Astrocyte (in vitro differentiated cells and primary cell): ENCODE data around the gene PARP14.
A peak's percentile ranks its signal among the peaks of the same experiment; 100 is the strongest.

Experiments
- CTCF ChIP-seq: IDR thresholded peaks from 2 replicates; pipeline ENCODE4 v1.5.1; 2011; ENCODE audit warnings: low read depth, mild to moderate bottlenecking, inconsistent platforms, low read length, moderate library complexity; ENCODE audit not compliant: insufficient read depth
- EZH2 ChIP-seq: IDR thresholded peaks from 2 replicates; pipeline ENCODE4 v1.6.1; 2012; ENCODE audit warnings: mild to moderate bottlenecking, low read length, inconsistent platforms; ENCODE audit not compliant: insufficient read depth

- TF ChIP-seq EZH2 (no peak), CTCF (peak; percentile 84)
Observed at GRCh38 chr3:122679085-122679881, 1.4 kb upstream of the PARP14 start.
